LNCaP clone FGC (cell line): ENCODE results near the gene KRT35.

Experiments
- DNase-seq: peaks from one replicate; pipeline ENCODE4 v3.0.0-alpha.2; 2011; ENCODE audit warnings: low read depth
- H3K4me3 ChIP-seq: 2 replicates; pipeline ENCODE4 v1.5.1; 2011; ENCODE audit warnings: mild to moderate bottlenecking, low read depth, low read length, control low read depth
- CTCF ChIP-seq: IDR thresholded peaks from 2 replicates; pipeline ENCODE4 v1.5.1; 2012; ENCODE audit warnings: mild to moderate bottlenecking; ENCODE audit not compliant: control insufficient read depth, insufficient read depth; ENCODE audit errors: extremely low read depth

The KRT35 gene

GRCh38 chr17:41504246-41504977, 23.5 kb upstream of the KRT35 start:
- no peak overlapping the region for H3K4me3 ChIP-seq
- TF ChIP-seq CTCF, result no peak
- no peak for DNase-seq

- H3K4me3 ChIP-seq, result no peak overlapping the region
- TF ChIP-seq CTCF, result no peak
- DNase-seq, result no peak
Observed at GRCh38 chr17:41503202-41503601, 22.3 kb upstream of the KRT35 start.

GRCh38 chr17:41500131-41500911, 19.4 kb upstream of the KRT35 start:
- no peak overlapping the region for H3K4me3 ChIP-seq
- no peak for DNase-seq
- TF ChIP-seq CTCF, result no peak

GRCh38 chr17:41499714-41500113, 18.8 kb upstream of the KRT35 start:
- no peak overlapping the region for H3K4me3 ChIP-seq
- DNase-seq, result no peak
- TF ChIP-seq CTCF, result no peak

- TF ChIP-seq CTCF, result no peak
- DNase-seq, result no peak
- H3K4me3 ChIP-seq, result no peak overlapping the region
Observed at GRCh38 chr17:41498276-41498675, 17.3 kb upstream of the KRT35 start.

- peak; percentile 38 for DNase-seq
- TF ChIP-seq CTCF, result peak; percentile 62
- no peak overlapping the region for H3K4me3 ChIP-seq
Observed at GRCh38 chr17:41496803-41497484, 16.0 kb upstream of the KRT35 start.
